Trophoblast cell (in vitro differentiated cells and primary cell): ENCODE data around the gene ZMYND8.

Experiments used
- DNase-seq, 2 donors: peaks; one replicate each; pipeline ENCODE4 v3.0.0-alpha.2; 2016
- H2AFZ ChIP-seq: 2 replicates; pipeline ENCODE4 v1.6.1; 2013; ENCODE audit warnings: low read length, moderate library complexity, mild to moderate bottlenecking; ENCODE audit not compliant: insufficient read depth, poor library complexity
- H2AK5ac ChIP-seq: 2 replicates; pipeline ENCODE4 v1.6.1; 2013; ENCODE audit warnings: mild to moderate bottlenecking, low read length
- H2BK120ac ChIP-seq: 2 replicates; pipeline ENCODE4 v1.6.1; 2013; ENCODE audit warnings: low read length, mild to moderate bottlenecking, moderate library complexity; ENCODE audit not compliant: insufficient read depth, poor library complexity
- H2BK12ac ChIP-seq: 2 replicates; pipeline ENCODE4 v1.6.1; 2013; ENCODE audit warnings: mild to moderate bottlenecking, low read length, moderate library complexity
- H2BK5ac ChIP-seq: 2 replicates; pipeline ENCODE4 v1.6.1; 2013; ENCODE audit warnings: low read length, low read depth, moderate library complexity, mild to moderate bottlenecking; ENCODE audit not compliant: poor library complexity
- H3K14ac ChIP-seq: 2 replicates; pipeline ENCODE4 v1.6.1; 2013; ENCODE audit warnings: mild to moderate bottlenecking, low read length
- H3K18ac ChIP-seq: 2 replicates; pipeline ENCODE4 v1.6.1; 2013; ENCODE audit warnings: mild to moderate bottlenecking, low read length
- H3K23ac ChIP-seq: 2 replicates; pipeline ENCODE4 v1.6.1; 2013; ENCODE audit warnings: low read length
- H3K27ac ChIP-seq: 2 replicates; pipeline ENCODE4 v1.5.1; 2013; ENCODE audit warnings: low read depth, mild to moderate bottlenecking, inconsistent platforms, low read length, moderate library complexity
- H3K27me3 ChIP-seq: 2 replicates; pipeline ENCODE4 v1.6.1; 2013; ENCODE audit warnings: inconsistent platforms, mild to moderate bottlenecking, low read length, moderate library complexity; ENCODE audit not compliant: insufficient read depth
- H3K36me3 ChIP-seq, 2 experiments: 1 replicate in 1 of 2; 2 replicates in 1 of 2; pipeline ENCODE4 v1.6.1; 2013; ENCODE audit warnings: low read length in 2 of 2, mild to moderate bottlenecking in 2 of 2, moderate library complexity in 1 of 2; ENCODE audit not compliant: insufficient read depth in 2 of 2, control insufficient read depth in 1 of 2
- H3K4ac ChIP-seq: 2 replicates; pipeline ENCODE4 v1.6.1; 2013; ENCODE audit warnings: low read depth, mild to moderate bottlenecking, low read length, moderate library complexity
- H3K4me1 ChIP-seq, 2 experiments: 1 replicate in 1 of 2; 2 replicates in 1 of 2; pipeline ENCODE4 v1.6.1; 2013; ENCODE audit warnings: low read length in 2 of 2, mild to moderate bottlenecking in 2 of 2, moderate library complexity in 1 of 2; ENCODE audit not compliant: insufficient read depth in 2 of 2, control insufficient read depth in 1 of 2
- H3K4me2 ChIP-seq: 2 replicates; pipeline ENCODE4 v1.6.1; 2013; ENCODE audit warnings: inconsistent platforms, mild to moderate bottlenecking, low read length, moderate library complexity
- H3K4me3 ChIP-seq: 2 replicates; pipeline ENCODE4 v1.5.1; 2013; ENCODE audit warnings: mild to moderate bottlenecking, low read depth, low read length, inconsistent platforms
- H3K79me1 ChIP-seq: one replicate; pipeline ENCODE4 v1.6.1; 2013; ENCODE audit warnings: low read length
- H3K79me2 ChIP-seq: 2 replicates; pipeline ENCODE4 v1.6.1; 2013; ENCODE audit warnings: low read length, mild to moderate bottlenecking; ENCODE audit not compliant: control insufficient read depth, insufficient read depth, poor library complexity
- H3K9ac ChIP-seq: 2 replicates; pipeline ENCODE4 v1.6.1; 2013; ENCODE audit warnings: mild to moderate bottlenecking, low read length
- H3K9me3 ChIP-seq: 2 replicates; pipeline ENCODE4 v1.6.1; 2013; ENCODE audit warnings: low read depth, mild to moderate bottlenecking, control low read depth, inconsistent platforms, low read length; ENCODE audit not compliant: insufficient read depth
- H4K12ac ChIP-seq: 2 replicates; pipeline ENCODE4 v1.6.1; 2013; ENCODE audit warnings: low read depth, mild to moderate bottlenecking, low read length, moderate library complexity
- H4K8ac ChIP-seq: 2 replicates; pipeline ENCODE4 v1.6.1; 2013; ENCODE audit warnings: low read depth, mild to moderate bottlenecking, low read length, moderate library complexity
- H4K91ac ChIP-seq: one replicate; pipeline ENCODE4 v1.6.1; 2013; ENCODE audit warnings: low read depth, mild to moderate bottlenecking, low read length, moderate library complexity
- WGBS: extraction: QIAGEN DNeasy Blood & Tissue Kit; methylation state at CpG from one replicate; pipeline ENCODE4 v1.1.7; 2013; ENCODE audit warnings: missing lambda C conversion rate; ENCODE audit not compliant: insufficient read length, insufficient coverage; ENCODE audit errors: extremely low coverage; 5-methylcytosine and 5-hydroxymethylcytosine counted together

Gene ZMYND8

GRCh38 chr20:47327711-47328110 is 28.8 kb downstream of the ZMYND8 start:
- Histone ChIP-seq H3K4me3 (no peak overlapping the region), H2BK5ac (no peak overlapping the region), H3K4me2 (no peak overlapping the region), H3K9ac (no peak overlapping the region), H3K18ac (no peak overlapping the region), H4K91ac (peak overlapping the region; percentile 56), H4K12ac (no peak overlapping the region), H2AK5ac (no peak overlapping the region), H4K8ac (no peak overlapping the region), H2AFZ (no peak overlapping the region), H2BK120ac (no peak overlapping the region), H3K23ac (no peak overlapping the region), H3K9me3 (no peaks in the 10 kb centered on the region), H3K27me3 (no peaks in the 10 kb centered on the region), H3K4me1 (peaks cover 35 to 39% of the 10 kb centered on the region in 2 experiments), H3K14ac (no peak overlapping the region), H3K79me2 (peaks cover 10% of the 10 kb centered on the region), H2BK12ac (no peak overlapping the region), H3K27ac (no peak overlapping the region), H3K36me3 (no peaks in the 10 kb centered on the region), H3K4ac (peak overlapping the region; percentile 12), H3K79me1 (peaks cover 31% of the 10 kb centered on the region)
- no CpG with 5 or more reads among the region's 7 CpGs for WGBS
- DNase-seq: no peak

GRCh38 chr20:47326658-47327268 is 29.7 kb downstream of the ZMYND8 start:
- peak overlapping the region; percentile 39 for H4K8ac ChIP-seq
- no peak overlapping the region for H2BK120ac ChIP-seq
- H3K9me3 ChIP-seq: no peaks in the 10 kb centered on the region
- H3K4ac ChIP-seq: peak overlapping the region; percentile 42
- no peak overlapping the region for H3K23ac ChIP-seq
- peaks cover 32 to 43% of the 10 kb centered on the region in 2 experiments for H3K4me1 ChIP-seq
- H3K27me3 ChIP-seq: no peaks in the 10 kb centered on the region
- H3K79me1 ChIP-seq: peaks cover 30% of the 10 kb centered on the region
- H2BK5ac ChIP-seq: peak overlapping the region; percentile 70
- H2AFZ ChIP-seq: no peak overlapping the region
- H3K4me3 ChIP-seq: no peak overlapping the region
- no CpG with 5 or more reads among the region's 10 CpGs for WGBS
- H2AK5ac ChIP-seq: no peak overlapping the region
- peak overlapping the region; percentile 50 for H3K18ac ChIP-seq
- no peaks in the 10 kb centered on the region for H3K36me3 ChIP-seq
- H3K4me2 ChIP-seq: peak overlapping the region; percentile 14
- H4K91ac ChIP-seq: peak overlapping the region; percentile 56
- peaks cover 8% of the 10 kb centered on the region for H3K79me2 ChIP-seq
- peak; percentile 50 to 76 for DNase-seq
- H3K9ac ChIP-seq: no peak overlapping the region
- no peak overlapping the region for H3K14ac ChIP-seq
- no peak overlapping the region for H4K12ac ChIP-seq
- peak overlapping the region; percentile 65 for H3K27ac ChIP-seq
- peak overlapping the region; percentile 74 for H2BK12ac ChIP-seq

GRCh38 chr20:47325242-47325641 is 31.3 kb downstream of the ZMYND8 start:
- no peak overlapping the region for H2AFZ ChIP-seq
- DNase-seq: no peak

GRCh38 chr20:47320990-47321805 is 35.3 kb downstream of the ZMYND8 start:
- peak overlapping the region; percentile 98 for H4K91ac ChIP-seq
- peak; percentile 40 to 72 for DNase-seq
- peak overlapping the region; percentile 23 for H4K8ac ChIP-seq
- no peak overlapping the region for H3K4me3 ChIP-seq
- no peak overlapping the region for H4K12ac ChIP-seq
- H3K79me2 ChIP-seq: peaks cover 19% of the 10 kb centered on the region
- H3K9ac ChIP-seq: no peak overlapping the region
- H2BK5ac ChIP-seq: peak overlapping the region; percentile 44
- H3K9me3 ChIP-seq: no peaks in the 10 kb centered on the region
- no peak overlapping the region for H3K23ac ChIP-seq
- H3K27me3 ChIP-seq: no peaks in the 10 kb centered on the region
- H2AK5ac ChIP-seq: peak overlapping the region; percentile 38
- peak overlapping the region; percentile 96 for H2BK12ac ChIP-seq
- H2BK120ac ChIP-seq: peak overlapping the region; percentile 34
- peaks cover 42 to 60% of the 10 kb centered on the region in 2 experiments for H3K4me1 ChIP-seq
- peak overlapping the region; percentile 51 for H3K14ac ChIP-seq
- no peak overlapping the region for H3K4me2 ChIP-seq
- no CpG with 5 or more reads among the region's 7 CpGs for WGBS
- H3K4ac ChIP-seq: peak overlapping the region; percentile 4
- H3K36me3 ChIP-seq: no peaks in the 10 kb centered on the region
- H3K18ac ChIP-seq: peak overlapping the region; percentile 10
- no peak overlapping the region for H2AFZ ChIP-seq
- H3K79me1 ChIP-seq: peaks cover 62% of the 10 kb centered on the region
- peak overlapping the region; percentile 99 for H3K27ac ChIP-seq

More at GRCh38 chr20:47325242-47325641, 31.3 kb downstream of the ZMYND8 start:
- H3K4ac ChIP-seq: peak overlapping the region; percentile 38
- H3K9me3 ChIP-seq: no peaks in the 10 kb centered on the region
- H4K8ac ChIP-seq: peak overlapping the region; percentile 2
- H2BK5ac ChIP-seq: peak overlapping the region; percentile 21
- H3K4me2 ChIP-seq: no peak overlapping the region
- no peak overlapping the region for H3K9ac ChIP-seq
- WGBS: no CpG with 5 or more reads among the region's 6 CpGs
- H3K4me3 ChIP-seq: no peak overlapping the region
- H3K23ac ChIP-seq: peak overlapping the region; percentile 60
- peak overlapping the region; percentile 70 for H2AK5ac ChIP-seq
- H4K12ac ChIP-seq: no peak overlapping the region
- no peak overlapping the region for H3K14ac ChIP-seq
- H3K36me3 ChIP-seq: no peaks in the 10 kb centered on the region
- peaks cover 4% of the 10 kb centered on the region for H3K79me2 ChIP-seq
- H3K18ac ChIP-seq: peak overlapping the region; percentile 79
- peak overlapping the region; percentile 73 for H4K91ac ChIP-seq
- H3K27ac ChIP-seq: peak overlapping the region; percentile 53
- no peaks in the 10 kb centered on the region for H3K27me3 ChIP-seq
- peak overlapping the region; percentile 90 for H2BK12ac ChIP-seq
- H3K4me1 ChIP-seq: peaks cover 31 to 45% of the 10 kb centered on the region in 2 experiments
- peaks cover 33% of the 10 kb centered on the region for H3K79me1 ChIP-seq
- peak overlapping the region; percentile 77 for H2BK120ac ChIP-seq
